Fibroblast of lung (primary cell): ENCODE measurements around the gene POT1.

Experiments
- CTCF ChIP-seq, 2 donors: IDR thresholded peaks in 1 of 2; conservative IDR thresholded peaks in 1 of 2; 1 replicate in 1 of 2; 2 replicates in 1 of 2; pipeline ENCODE4 v1.5.1; 2011 to 2012; ENCODE audit warnings: low read length in 2 of 2, control low read depth in 1 of 2, inconsistent platforms in 1 of 2, low read depth in 1 of 2, mild to moderate bottlenecking in 1 of 2
- EZH2 ChIP-seq: IDR thresholded peaks from 2 replicates; pipeline ENCODE4 v1.5.1; 2012; ENCODE audit warnings: low read length, control low read depth, mild to moderate bottlenecking; ENCODE audit errors: missing control alignments

GRCh38 chr7:124879771-124880170 lies 49.9 kb downstream of the POT1 start:
- TF ChIP-seq CTCF (conservative IDR thresholded peaks at IDR 0.05 in 1 of 2, IDR thresholded peaks at IDR 0.05 in 1 of 2; ENCODE audit: low read depth in 1 of 2, low read length in 2 of 2) (no peak), EZH2 (no peak)
